OCI-LY3 (cell line): ENCODE data around the gene NEDD4L.

Experiments
- CTCF ChIP-seq: fragments of 200-600, 300-600 bp; sonication (generic); IDR thresholded peaks from 2 replicates; pipeline ENCODE4 v1.5.1; 2014; ENCODE audit warnings: antibody characterized with exemption, low read length, low read depth
- EZH2phosphoT487 ChIP-seq: fragments of 200-600 bp; shearing (Covaris generic); IDR thresholded peaks from 2 replicates; pipeline ENCODE4 v1.6.1; 2018; ENCODE audit warnings: antibody characterized with exemption, mixed run types, low read depth

- TF ChIP-seq CTCF (no peak), EZH2phosphoT487 (no peak)
These were observed 113.2 kb downstream of the NEDD4L start for GRCh38 chr18:58157237-58157636.
